SH-SY5Y (cell line): ENCODE results near the gene ZNF565.

Experiments used
- GATA2 ChIP-seq: IDR thresholded peaks from 2 replicates; pipeline ENCODE4 v1.6.1; 2011; ENCODE audit warnings: mild to moderate bottlenecking, low read depth, low read length
- GATA3 ChIP-seq: IDR thresholded peaks from 2 replicates; pipeline ENCODE4 v1.6.1; 2011; ENCODE audit warnings: low read depth, mild to moderate bottlenecking, low read length, moderate library complexity

- TF ChIP-seq GATA2 (no peak), GATA3 (no peak)
These were observed 10.9 kb upstream of the ZNF565 start for GRCh38 chr19:36225219-36225892.
